Esophagus (tissue), 2 donors: Measurements from ENCODE around the gene NACAD. TPM values are rescaled to one million over a fixed set of nuclear protein-coding genes. Genes with fewer than 3 reads are reported as not detected.

ENCODE experiments used
- H3K27ac ChIP-seq, 2 donors: one replicate each; pipeline ENCODE4 v1.5.1; 2013; ENCODE audit warnings: low read depth in 2 of 2, mild to moderate bottlenecking in 2 of 2, inconsistent platforms in 1 of 2, low read length in 1 of 2, moderate library complexity in 1 of 2
- H3K27me3 ChIP-seq, 2 donors: one replicate each; pipeline ENCODE4 v1.6.1; 2013; ENCODE audit warnings: low read length in 2 of 2, control low read depth in 1 of 2, mild to moderate bottlenecking in 1 of 2; ENCODE audit not compliant: insufficient read depth in 2 of 2, control insufficient read depth in 1 of 2
- H3K36me3 ChIP-seq, 2 donors: one replicate each; pipeline ENCODE4 v1.6.1; 2013; ENCODE audit warnings: low read length in 1 of 2; ENCODE audit not compliant: control insufficient read depth in 2 of 2, insufficient read depth in 2 of 2
- H3K4me1 ChIP-seq, 2 donors: one replicate each; pipeline ENCODE4 v1.6.1; 2013; ENCODE audit warnings: low read length in 1 of 2; ENCODE audit not compliant: control insufficient read depth in 2 of 2, insufficient read depth in 2 of 2
- H3K4me3 ChIP-seq, 2 donors: one replicate each; pipeline ENCODE4 v1.5.1; 2013; ENCODE audit warnings: low read length in 2 of 2, mild to moderate bottlenecking in 2 of 2, low read depth in 1 of 2, moderate library complexity in 1 of 2
- H3K9me3 ChIP-seq, 2 donors: one replicate each; pipeline ENCODE4 v1.6.1; 2013; ENCODE audit warnings: mild to moderate bottlenecking in 2 of 2, low read depth in 1 of 2, low read length in 1 of 2, moderate library complexity in 1 of 2; ENCODE audit not compliant: control insufficient read depth in 2 of 2, insufficient read depth in 1 of 2
- WGBS, 2 donors: extraction: QIAGEN DNeasy Blood & Tissue Kit; methylation state at CpG; one replicate each; pipeline ENCODE4 v1.1.7; 2013; 5-methylcytosine and 5-hydroxymethylcytosine counted together
- polyA plus RNA-seq, 2 donors: library from polyadenylated mRNA; stranded (reverse); fragments of 200-250 nt; gene quantifications; one replicate each; pipeline ENCODE4 v1.2.3, GENCODE V29; 2013
- donor health status: healthy with polysubstance abuse.
- donor health status: Bipolar disorder and iron deficiency.

NACAD gene
- polyA plus RNA-seq, 2 donors = 0.37 to 0.65 TPM

DNA sequence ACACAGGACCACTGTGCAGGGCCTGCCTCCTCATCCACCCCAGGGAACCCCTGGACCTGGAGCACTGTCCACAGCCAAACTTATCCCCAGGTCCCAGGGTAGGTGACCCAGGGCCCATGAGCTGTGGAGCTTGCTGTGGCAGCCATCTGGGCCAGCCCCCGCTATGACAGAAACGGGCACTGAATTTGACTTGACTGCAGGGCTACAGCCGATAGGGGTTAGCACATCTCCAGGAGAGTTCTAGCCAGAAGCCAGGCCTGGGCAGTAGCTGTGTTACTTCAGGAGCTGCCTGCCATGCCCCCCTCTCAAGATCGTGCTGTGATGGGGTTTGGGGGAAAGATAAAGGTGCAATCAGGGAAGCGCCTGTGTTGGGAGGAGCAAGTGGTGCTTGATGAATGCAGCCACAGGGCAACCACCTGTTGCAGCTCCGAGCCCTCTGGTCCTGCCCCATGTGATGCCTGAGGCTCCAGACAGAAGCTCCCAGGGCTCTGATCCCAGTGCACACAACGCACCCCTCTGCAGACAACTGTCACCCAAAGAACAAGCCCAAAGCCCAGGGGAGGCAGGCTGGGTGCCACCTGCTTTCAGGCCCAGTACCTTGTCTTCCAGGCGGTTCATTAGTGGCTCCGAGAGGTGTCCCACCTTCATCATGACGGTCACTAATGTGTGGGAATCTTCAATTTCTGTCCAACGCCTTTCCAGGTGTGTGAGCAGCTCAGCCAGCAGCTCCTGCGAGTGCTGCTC, 16.2 kb upstream of the NACAD start:
- Histone ChIP-seq H3K36me3 (peaks cover 65 to 79% of the 10 kb centered on the region in 2 donors), H3K27me3 (no peaks in the 10 kb centered on the region), H3K4me3 (no peak overlapping the region), H3K9me3 (peaks cover 0 to 3% of the 10 kb centered on the region in 2 donors), H3K4me1 (peaks cover 8 to 11% of the 10 kb centered on the region in 2 donors), H3K27ac (no peak overlapping the region)
- 94% methylated on average over 12 of the region's 12 CpGs for WGBS, 2 donors

DNA sequence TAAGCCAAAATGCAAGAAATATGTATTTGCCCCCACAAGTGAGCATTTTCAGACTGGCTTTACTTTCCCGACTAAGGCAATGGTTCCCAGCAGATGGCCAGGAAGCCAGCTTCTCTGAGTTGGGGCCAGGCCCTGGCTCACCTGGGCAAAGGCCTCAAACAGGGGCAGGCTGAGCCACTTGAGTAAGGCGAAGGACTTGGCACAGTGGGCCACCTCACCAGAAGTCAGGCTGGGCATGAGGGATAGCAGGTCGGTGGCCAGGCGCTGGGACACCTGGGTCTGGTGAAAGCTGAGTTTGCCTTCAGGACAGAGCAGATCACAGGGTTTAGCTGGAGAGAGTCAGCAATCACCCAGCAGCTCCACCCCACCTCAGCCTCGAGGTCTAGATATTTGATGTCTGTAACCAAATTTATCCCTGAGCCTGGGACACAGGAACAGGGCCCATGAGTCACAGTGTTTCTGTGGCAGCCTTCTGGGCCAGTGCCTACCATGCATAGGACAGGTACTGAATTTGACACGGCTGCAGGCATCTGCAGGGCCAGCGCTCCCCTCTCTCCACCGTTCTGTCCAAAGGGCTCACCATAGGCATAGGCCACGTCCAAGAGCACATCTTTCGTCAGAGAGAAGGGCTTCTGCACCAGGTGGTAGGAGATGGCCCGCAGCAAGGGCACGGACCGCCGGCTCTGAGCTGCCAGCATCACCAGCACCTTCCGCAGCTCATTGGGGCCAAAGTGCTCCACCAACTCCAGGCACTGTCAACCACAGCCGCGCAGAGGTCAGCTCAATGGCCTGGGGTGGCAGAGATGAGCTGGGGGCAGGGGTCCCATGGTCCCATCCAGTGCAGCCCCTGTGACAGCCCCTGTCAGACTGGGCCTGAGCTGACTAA, 15.4 kb upstream of the NACAD start:
- H3K9me3 ChIP-seq = peaks cover 0 to 3% of the 10 kb centered on the region in 2 donors
- H3K27ac ChIP-seq = no peak overlapping the region
- H3K36me3 ChIP-seq = peaks cover 72 to 87% of the 10 kb centered on the region in 2 donors
- H3K4me3 ChIP-seq = no peak overlapping the region
- 92 to 93% methylated on average over 16 to 17 of the region's 17 CpGs for WGBS, 2 donors
- no peaks in the 10 kb centered on the region for H3K27me3 ChIP-seq
- H3K4me1 ChIP-seq = peaks cover 12 to 16% of the 10 kb centered on the region in 2 donors

DNA sequence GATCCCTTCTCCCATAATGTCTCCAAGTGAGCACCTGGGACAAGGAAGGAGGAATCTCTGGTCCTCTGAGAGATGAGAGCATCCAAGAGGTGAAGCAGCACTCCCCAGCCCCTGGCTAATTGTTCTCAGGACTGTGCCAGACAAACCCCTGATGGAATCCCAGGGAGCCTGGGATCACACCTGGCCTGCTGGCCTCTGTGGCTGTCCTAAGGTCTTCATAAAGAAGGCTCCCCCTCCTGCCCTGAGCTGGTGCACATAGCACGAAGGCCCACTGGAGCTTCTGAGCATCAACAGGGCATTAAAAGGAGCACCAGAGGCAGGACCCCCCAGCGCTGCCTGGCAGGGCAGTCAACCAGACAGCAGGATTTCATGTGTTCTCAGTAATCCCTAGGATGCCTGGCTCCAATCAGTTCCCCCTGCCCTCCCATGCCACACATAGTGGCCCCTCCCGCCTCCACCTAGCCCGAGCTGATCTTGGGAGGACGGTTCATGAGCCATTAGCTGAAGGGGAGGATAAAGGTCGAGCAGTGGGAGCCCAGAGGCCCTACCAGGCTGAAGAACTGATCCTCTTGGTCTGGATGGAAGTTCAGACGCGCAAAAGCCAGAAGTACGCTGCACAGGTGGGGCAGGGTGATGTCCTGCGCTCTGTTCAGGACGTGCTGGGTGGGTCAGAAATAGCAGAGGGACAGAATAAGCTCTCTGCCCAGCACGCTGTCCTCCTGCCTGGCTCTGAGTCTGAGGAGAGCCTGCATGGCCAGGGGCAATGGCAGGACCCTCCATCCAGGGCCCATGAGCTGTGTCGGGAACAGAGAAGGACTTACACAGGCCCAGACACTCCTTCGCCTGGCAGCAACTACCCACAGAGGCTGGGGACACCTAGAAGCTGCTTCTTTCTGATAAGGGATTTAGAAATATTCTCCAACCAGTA, 14.3 kb upstream of the NACAD start:
- no peaks in the 10 kb centered on the region for H3K27me3 ChIP-seq
- whole genome bisulfite sequencing, 2 donors = 84 to 89% methylated on average over 14 of the region's 14 CpGs
- H3K4me3 ChIP-seq = no peak overlapping the region
- no peak overlapping the region for H3K27ac ChIP-seq
- H3K4me1 ChIP-seq = peaks cover 6 to 9% of the 10 kb centered on the region in 2 donors
- peaks cover 68 to 80% of the 10 kb centered on the region in 2 donors for H3K36me3 ChIP-seq
- H3K9me3 ChIP-seq = peaks cover 0 to 3% of the 10 kb centered on the region in 2 donors

DNA sequence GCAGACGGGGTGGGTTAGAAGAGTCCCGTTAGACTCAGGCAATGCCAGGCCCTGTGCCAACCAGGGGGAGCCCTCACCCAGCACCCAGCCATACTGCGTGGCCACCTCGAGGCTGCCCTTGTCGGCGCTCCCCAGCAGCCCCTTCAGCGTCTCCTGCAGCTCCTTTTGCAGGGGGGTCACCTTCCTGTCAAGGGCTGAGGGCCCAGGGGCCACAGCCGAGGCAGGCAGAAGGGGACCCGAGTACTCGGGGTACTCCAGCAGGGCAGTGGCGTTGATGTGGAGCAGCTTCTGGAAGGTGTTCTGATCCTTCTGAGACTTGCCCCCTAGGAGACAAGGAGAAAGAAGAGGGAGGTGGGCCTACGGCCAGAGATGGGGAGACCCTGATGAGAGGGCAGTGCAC, 13.0 kb upstream of the NACAD start:
- peaks cover 59 to 71% of the 10 kb centered on the region in 2 donors for H3K36me3 ChIP-seq
- 91 to 97% methylated on average over 10 to 12 of the region's 12 CpGs for WGBS, 2 donors

DNA sequence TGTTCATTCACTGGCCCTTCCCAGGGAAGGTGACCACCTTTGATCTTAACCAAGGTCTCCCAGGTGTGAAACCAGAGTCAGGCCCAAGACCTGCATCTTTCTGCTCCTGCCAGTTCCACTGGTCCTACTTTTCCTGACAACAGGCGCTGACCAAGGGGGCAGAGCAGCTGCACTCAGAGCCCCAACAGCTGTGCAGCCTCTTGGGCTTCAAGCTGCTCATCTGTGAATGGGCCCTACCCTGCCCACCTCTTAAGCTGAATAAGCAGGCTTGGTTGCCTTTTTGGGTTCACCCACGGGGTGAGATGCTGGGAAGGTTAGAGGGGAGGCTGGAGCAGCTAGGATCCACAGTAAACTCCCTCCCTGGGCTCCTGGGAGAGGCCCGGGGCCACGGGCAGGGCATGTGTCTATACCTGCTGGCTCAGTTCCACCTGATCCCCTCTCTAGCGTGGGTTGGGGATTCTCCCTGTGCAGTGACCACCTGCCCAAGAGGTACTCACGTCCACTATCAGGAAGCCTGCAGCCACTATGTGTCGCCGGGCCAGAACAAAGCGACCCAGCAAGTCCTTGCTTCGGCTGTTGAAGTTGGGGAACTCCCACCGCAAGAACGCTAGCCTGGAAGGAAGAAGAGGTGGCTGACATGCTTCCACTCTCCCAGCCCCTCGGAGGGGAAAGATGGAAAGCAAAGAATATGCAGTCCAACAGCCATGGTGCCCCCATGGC, 12.2 kb upstream of the NACAD start:
- 89% methylated on average over 13 of the region's 13 CpGs for WGBS, 2 donors
- H3K27me3 ChIP-seq = no peaks in the 10 kb centered on the region
- H3K4me3 ChIP-seq = no peak overlapping the region
- peaks cover 4 to 9% of the 10 kb centered on the region in 2 donors for H3K4me1 ChIP-seq
- H3K36me3 ChIP-seq = peaks cover 57 to 69% of the 10 kb centered on the region in 2 donors
- no peak overlapping the region for H3K27ac ChIP-seq
- H3K9me3 ChIP-seq = peaks cover 0 to 3% of the 10 kb centered on the region in 2 donors

More for the DNA sequence above, 13.0 kb upstream of the NACAD start:
- H3K9me3 ChIP-seq = peaks cover 0 to 3% of the 10 kb centered on the region in 2 donors
- peaks cover 4 to 9% of the 10 kb centered on the region in 2 donors for H3K4me1 ChIP-seq
- no peaks in the 10 kb centered on the region for H3K27me3 ChIP-seq
- H3K27ac ChIP-seq = no peak overlapping the region
- no peak overlapping the region for H3K4me3 ChIP-seq

DNA sequence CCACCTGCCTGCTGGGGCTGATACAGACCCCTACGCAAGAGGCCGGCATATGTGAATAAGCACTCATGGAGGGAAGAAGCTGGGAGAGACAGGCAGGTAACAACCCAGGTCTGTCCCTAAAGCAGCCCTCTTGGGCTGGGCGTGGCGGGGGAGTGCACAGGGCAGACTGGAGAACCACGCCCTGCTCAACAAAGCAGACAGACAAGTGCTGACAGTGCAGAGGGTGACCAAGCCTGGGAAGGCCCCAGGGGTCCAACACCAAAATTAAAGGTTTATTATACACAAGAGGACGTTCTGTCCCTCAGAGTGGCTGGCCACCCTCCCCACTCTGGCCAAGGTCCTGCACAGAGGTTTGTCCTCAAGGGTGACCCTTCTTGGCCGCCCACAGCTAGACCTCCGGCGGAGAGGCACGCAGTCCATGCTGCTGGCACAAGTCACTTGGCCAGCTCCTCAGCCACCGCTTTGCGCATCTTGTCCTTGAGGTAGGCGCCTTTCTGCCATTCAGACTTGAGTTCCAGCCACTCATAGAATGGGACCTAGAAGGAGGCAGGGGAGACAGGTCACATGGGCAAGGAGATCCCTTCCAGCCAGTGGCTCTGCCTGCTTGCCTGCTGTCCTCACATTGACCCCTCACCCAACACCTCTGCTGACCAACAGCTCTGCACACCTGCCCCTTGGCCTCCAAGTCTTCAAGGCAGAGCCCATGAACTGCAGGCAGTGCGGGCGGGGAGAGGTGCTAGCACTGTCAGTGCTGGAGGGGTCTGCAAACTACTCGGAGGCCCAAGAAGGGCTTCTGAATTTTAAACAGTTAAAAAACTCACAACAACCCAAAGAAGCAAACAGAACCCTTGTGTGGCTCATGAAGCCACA, 11.4 kb upstream of the NACAD start:
- Histone ChIP-seq H3K27ac (peak overlapping the region; percentile 9 to 48), H3K4me3 (no peak overlapping the region), H3K4me1 (peaks cover 4 to 9% of the 10 kb centered on the region in 2 donors), H3K27me3 (no peaks in the 10 kb centered on the region), H3K36me3 (peaks cover 49 to 61% of the 10 kb centered on the region in 2 donors), H3K9me3 (peaks cover 0 to 3% of the 10 kb centered on the region in 2 donors)
- 83 to 85% methylated on average over 16 of the region's 16 CpGs for WGBS, 2 donors

DNA sequence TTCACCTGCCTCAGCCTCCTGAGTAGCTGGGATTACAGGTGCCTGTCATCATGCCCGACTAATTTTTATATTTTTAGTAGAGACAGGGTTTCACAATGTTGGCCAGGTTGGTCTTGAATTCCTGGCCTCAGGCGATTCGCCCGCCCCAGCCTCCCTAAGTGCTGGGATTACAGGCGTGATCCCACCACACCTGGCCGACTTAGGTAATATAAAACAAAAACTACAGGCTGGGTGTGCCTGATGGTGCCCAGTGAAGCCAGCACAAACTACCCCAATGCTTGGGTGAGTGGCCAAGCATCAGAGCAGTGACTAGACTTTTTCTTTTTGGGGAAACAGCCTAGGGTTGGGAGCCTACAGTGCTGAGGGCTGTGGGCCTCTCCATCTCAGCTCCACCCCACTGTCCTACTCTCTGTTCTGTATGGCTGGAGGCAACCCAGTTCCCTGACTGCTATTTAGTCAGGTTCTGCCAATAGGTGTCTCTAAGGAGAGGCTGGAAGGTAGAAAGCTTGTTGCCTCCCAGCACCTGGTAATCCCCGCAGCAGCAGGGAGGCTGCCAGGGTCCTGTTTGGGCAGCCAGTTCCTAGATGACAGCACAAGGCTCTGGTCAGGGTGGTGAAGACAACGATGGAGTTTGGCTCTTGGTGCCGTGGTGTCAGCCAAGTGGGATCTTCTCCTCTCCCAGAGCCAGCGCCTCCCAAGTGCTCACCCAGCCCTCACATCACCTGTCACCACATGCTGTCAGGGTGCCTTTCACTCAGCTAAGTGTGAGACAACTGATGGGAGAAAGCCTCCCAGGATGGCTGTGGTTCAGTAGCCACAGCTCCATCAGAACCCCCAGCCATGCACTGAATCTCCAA, 10.4 kb upstream of the NACAD start:
- no peaks in the 10 kb centered on the region for H3K9me3 ChIP-seq
- H3K4me3 ChIP-seq = no peak overlapping the region
- peak overlapping the region; percentile 9 to 48 for H3K27ac ChIP-seq
- 69 to 74% methylated on average over 10 of the region's 10 CpGs for WGBS, 2 donors
- H3K4me1 ChIP-seq = peaks cover 4 to 9% of the 10 kb centered on the region in 2 donors
- H3K27me3 ChIP-seq = no peaks in the 10 kb centered on the region
- H3K36me3 ChIP-seq = peaks cover 41 to 52% of the 10 kb centered on the region in 2 donors
